Measurements from ENCODE around the gene TGFBR3. TPM values are rescaled to one million over a fixed set of nuclear protein-coding genes. Genes with fewer than 3 reads are reported as not detected.

Gene TGFBR3
- polyA plus RNA-seq, 1 donor (not counting 4 experiments of a cell fraction or from before 2014, with no cell fraction given), result 1.2 TPM

GRCh38 chr1:91754816-91755580, 131.0 kb downstream of the TGFBR3 start:
- dilution Hi-C loops (cut with MboI; ENCODE audit: extremely low pct_ligation_motif_present, low sequenced_read_pairs), result no loop called here
- H3K4me1 ChIP-seq (ENCODE audit: control insufficient read depth, extremely low read depth, insufficient read depth, low read length), result no peaks in the 10 kb centered on the region
- H3K9me1 ChIP-seq (ENCODE audit: control insufficient read depth, extremely low read depth, insufficient read depth, low read length), result no peaks in the 10 kb centered on the region
- H3K9ac ChIP-seq (ENCODE audit: control insufficient read depth, extremely low read depth, insufficient read depth, low read length), result no peak overlapping the region
- no peak for TF ChIP-seq EZH2 (IDR thresholded peaks at IDR 0.05; ENCODE audit: low read length)
- TF ChIP-seq, protein P1, sequence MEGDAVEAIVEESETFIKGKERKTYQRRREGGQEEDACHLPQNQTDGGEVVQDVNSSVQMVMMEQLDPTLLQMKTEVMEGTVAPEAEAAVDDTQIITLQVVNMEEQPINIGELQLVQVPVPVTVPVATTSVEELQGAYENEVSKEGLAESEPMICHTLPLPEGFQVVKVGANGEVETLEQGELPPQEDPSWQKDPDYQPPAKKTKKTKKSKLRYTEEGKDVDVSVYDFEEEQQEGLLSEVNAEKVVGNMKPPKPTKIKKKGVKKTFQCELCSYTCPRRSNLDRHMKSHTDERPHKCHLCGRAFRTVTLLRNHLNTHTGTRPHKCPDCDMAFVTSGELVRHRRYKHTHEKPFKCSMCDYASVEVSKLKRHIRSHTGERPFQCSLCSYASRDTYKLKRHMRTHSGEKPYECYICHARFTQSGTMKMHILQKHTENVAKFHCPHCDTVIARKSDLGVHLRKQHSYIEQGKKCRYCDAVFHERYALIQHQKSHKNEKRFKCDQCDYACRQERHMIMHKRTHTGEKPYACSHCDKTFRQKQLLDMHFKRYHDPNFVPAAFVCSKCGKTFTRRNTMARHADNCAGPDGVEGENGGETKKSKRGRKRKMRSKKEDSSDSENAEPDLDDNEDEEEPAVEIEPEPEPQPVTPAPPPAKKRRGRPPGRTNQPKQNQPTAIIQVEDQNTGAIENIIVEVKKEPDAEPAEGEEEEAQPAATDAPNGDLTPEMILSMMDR (optimal IDR thresholded peaks at IDR 0.05 in 1 of 3, IDR thresholded peaks at IDR 0.05 in 1 of 3, conservative IDR thresholded peaks at IDR 0.05 in 1 of 3; ENCODE audit: extremely low read depth in 1 of 3, insufficient read depth in 2 of 3, low read length in 3 of 3), result no peak
- no peak overlapping the region for H2AFZ ChIP-seq (ENCODE audit: control insufficient read depth, low read length)
- H3K4me3 ChIP-seq (ENCODE audit: control insufficient read depth in 2 of 3, extremely low read depth in 1 of 3, insufficient read depth in 2 of 3, low read depth in 1 of 3, low read length in 3 of 3), result no peak overlapping the region
- H3K27me3 ChIP-seq (ENCODE audit: control insufficient read depth, extremely low read depth, insufficient read depth, low read length), result no peaks in the 10 kb centered on the region
- no peaks in the 10 kb centered on the region for H3K36me3 ChIP-seq (ENCODE audit: control insufficient read depth in 2 of 2, extremely low read depth in 1 of 2, insufficient read depth in 2 of 2, low read length in 2 of 2)
- no peak for FAIRE-seq
- no peak overlapping the region for H3K27ac ChIP-seq (ENCODE audit: control insufficient read depth, insufficient read depth, low read length)
- no peaks in the 10 kb centered on the region for H4K20me1 ChIP-seq (ENCODE audit: control insufficient read depth, extremely low read depth, insufficient read depth, low read length)
- no peaks in the 10 kb centered on the region for H3K79me2 ChIP-seq (ENCODE audit: control insufficient read depth, insufficient read depth, low read length)
- H3K4me2 ChIP-seq (ENCODE audit: control insufficient read depth, extremely low read depth, insufficient read depth, low read depth, low read length), result no peak overlapping the region
- DNase-seq (ENCODE audit: low read depth, low spot score), result no peak
- no peaks in the 10 kb centered on the region for H3K9me3 ChIP-seq (ENCODE audit: control insufficient read depth, low read depth, low read length)

DNA sequence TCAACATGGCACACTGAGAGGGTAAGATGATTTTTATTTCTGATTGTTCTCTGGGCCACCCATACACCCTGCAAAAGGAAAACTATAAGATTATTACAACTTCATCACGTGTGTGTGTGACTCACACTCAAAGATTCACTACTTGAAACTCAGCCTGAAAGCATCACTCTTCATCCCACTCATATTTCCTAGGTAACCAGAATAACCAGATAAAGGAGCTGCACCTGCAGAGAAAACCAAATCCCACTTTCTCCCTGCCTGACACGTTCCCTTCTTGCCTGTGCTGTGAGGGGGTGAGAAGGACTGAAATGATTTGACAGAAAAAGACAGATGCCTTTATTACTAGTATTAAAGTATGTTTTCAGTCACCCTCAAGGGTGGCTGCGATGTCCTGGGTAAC, 131.6 kb downstream of the TGFBR3 start:
- Histone ChIP-seq H2AFZ (ENCODE audit: control insufficient read depth, low read length) (no peak overlapping the region), H3K79me2 (ENCODE audit: control insufficient read depth, insufficient read depth, low read length) (no peaks in the 10 kb centered on the region), H3K4me1 (ENCODE audit: control insufficient read depth, extremely low read depth, insufficient read depth, low read length) (no peaks in the 10 kb centered on the region), H3K4me3 (ENCODE audit: control insufficient read depth in 2 of 3, extremely low read depth in 1 of 3, insufficient read depth in 2 of 3, low read depth in 1 of 3, low read length in 3 of 3) (no peak overlapping the region), H3K9ac (ENCODE audit: control insufficient read depth, extremely low read depth, insufficient read depth, low read length) (no peak overlapping the region), H3K36me3 (ENCODE audit: control insufficient read depth in 2 of 2, extremely low read depth in 1 of 2, insufficient read depth in 2 of 2, low read length in 2 of 2) (no peaks in the 10 kb centered on the region), H3K27ac (ENCODE audit: control insufficient read depth, insufficient read depth, low read length) (no peak overlapping the region), H3K9me3 (ENCODE audit: control insufficient read depth, low read depth, low read length) (no peaks in the 10 kb centered on the region), H3K9me1 (ENCODE audit: control insufficient read depth, extremely low read depth, insufficient read depth, low read length) (no peaks in the 10 kb centered on the region), H4K20me1 (ENCODE audit: control insufficient read depth, extremely low read depth, insufficient read depth, low read length) (no peaks in the 10 kb centered on the region), H3K4me2 (ENCODE audit: control insufficient read depth, extremely low read depth, insufficient read depth, low read depth, low read length) (no peak overlapping the region), H3K27me3 (ENCODE audit: control insufficient read depth, extremely low read depth, insufficient read depth, low read length) (no peaks in the 10 kb centered on the region)
- no peak for DNase-seq (ENCODE audit: low read depth, low spot score)
- dilution Hi-C loops (cut with MboI; ENCODE audit: extremely low pct_ligation_motif_present, low sequenced_read_pairs), result no loop called here
- no peak for TF ChIP-seq EZH2 (IDR thresholded peaks at IDR 0.05; ENCODE audit: low read length)
- TF ChIP-seq, protein P1 (optimal IDR thresholded peaks at IDR 0.05 in 1 of 3, IDR thresholded peaks at IDR 0.05 in 1 of 3, conservative IDR thresholded peaks at IDR 0.05 in 1 of 3; ENCODE audit: extremely low read depth in 1 of 3, insufficient read depth in 2 of 3, low read length in 3 of 3), result no peak
- FAIRE-seq, result no peak

Data from keratinocyte (primary cell).